Mammary epithelial cell (primary cell): ENCODE data around the gene CBLL1.

Experiments
- CTCF ChIP-seq, 2 donors: IDR thresholded peaks in 1 of 2; conservative IDR thresholded peaks in 1 of 2; 2 replicates each; pipeline ENCODE4 v1.5.1; 2011 to 2012; ENCODE audit warnings: inconsistent platforms in 2 of 2, low read length in 2 of 2, mild to moderate bottlenecking in 2 of 2, control low read depth in 1 of 2, low read depth in 1 of 2; ENCODE audit not compliant: insufficient read depth in 1 of 2; ENCODE audit errors: extremely low read depth in 1 of 2
- EZH2 ChIP-seq: IDR thresholded peaks from 2 replicates; pipeline ENCODE4 v1.6.1; 2012; ENCODE audit warnings: low read length, inconsistent platforms, borderline replicate concordance

DNA sequence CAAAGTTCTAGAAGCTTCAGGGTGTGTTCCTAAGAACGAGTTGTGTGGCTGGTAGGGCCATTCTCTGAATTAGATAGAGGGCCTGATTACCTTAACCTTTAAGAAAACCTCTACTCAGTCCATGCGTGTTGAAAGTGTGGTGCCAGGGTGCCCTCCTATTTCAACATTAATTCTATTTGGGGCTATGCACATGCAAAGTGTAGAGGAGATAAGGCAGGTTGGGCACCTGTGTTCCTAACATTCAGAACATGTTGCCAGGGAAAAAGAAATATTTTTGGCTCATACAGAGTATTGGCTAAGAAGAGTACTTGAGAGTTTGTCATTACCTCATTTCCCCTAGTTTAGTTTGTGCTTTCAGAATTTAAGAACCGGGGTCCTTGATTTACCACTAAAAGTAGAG is 38.4 kb downstream of the CBLL1 start:
- TF ChIP-seq EZH2 = no peak
- TF ChIP-seq CTCF (conservative IDR thresholded peaks at IDR 0.05 in 1 of 2, IDR thresholded peaks at IDR 0.05 in 1 of 2; ENCODE audit: extremely low read depth in 1 of 2, insufficient read depth in 1 of 2, low read depth in 1 of 2, low read length in 2 of 2) = no peak
